Activated naive CD4-positive, alpha-beta T cell treated with anti-CD3 and anti-CD28 coated beads, Interleukin-2, amount 50 U/mL, for 16 hours (primary cell): Measurements from ENCODE around the gene PRDX2.

Experiments used
- DNase-seq: peaks from one replicate; pipeline ENCODE4 v3.0.0-alpha.2; 2020

The PRDX2 gene

GRCh38 chr19:12778905-12779161 is 22.8 kb downstream of the PRDX2 start:
- no peak for DNase-seq

- peak; percentile 48 for DNase-seq
Measured at GRCh38 chr19:12778017-12778904, 23.3 kb downstream of the PRDX2 start.

GRCh38 chr19:12777217-12778016 is 24.2 kb downstream of the PRDX2 start:
- DNase-seq, result peak; percentile 83

GRCh38 chr19:12774588-12775555 is 26.7 kb downstream of the PRDX2 start, which contains the start of gene HOOK2:
Gene HOOK2, minus strand, starts transcription at chr19:12775552. Its CDS starts 103 bp downstream, at chr19:12775449.
- peak; percentile 40 for DNase-seq

GRCh38 chr19:12773571-12773970 is 28.0 kb downstream of the PRDX2 start:
- DNase-seq, result no peak

GRCh38 chr19:12772323-12772722 is 29.3 kb downstream of the PRDX2 start:
- DNase-seq, result no peak

GRCh38 chr19:12770922-12771321 is 30.7 kb downstream of the PRDX2 start:
- no peak for DNase-seq

GRCh38 chr19:12769689-12770088 is 31.9 kb downstream of the PRDX2 start:
- DNase-seq, result peak; percentile 70

GRCh38 chr19:12767666-12768065 is 33.9 kb downstream of the PRDX2 start:
- no peak for DNase-seq

GRCh38 chr19:12767150-12767549 is 34.5 kb downstream of the PRDX2 start:
- no peak for DNase-seq

GRCh38 chr19:12766051-12766521 is 35.5 kb downstream of the PRDX2 start:
- no peak for DNase-seq

GRCh38 chr19:12764698-12765097 is 36.9 kb downstream of the PRDX2 start:
- DNase-seq, result no peak

GRCh38 chr19:12763100-12763499 is 38.5 kb downstream of the PRDX2 start:
- no peak for DNase-seq

- DNase-seq, result no peak
Measured at GRCh38 chr19:12759686-12760085, 41.9 kb downstream of the PRDX2 start.

- DNase-seq, result peak; percentile 67
Measured at GRCh38 chr19:12757544-12758274, 43.9 kb downstream of the PRDX2 start.

GRCh38 chr19:12756150-12756883 is 45.3 kb downstream of the PRDX2 start:
- no peak for DNase-seq

GRCh38 chr19:12754465-12755196 is 47.0 kb downstream of the PRDX2 start:
- no peak for DNase-seq

GRCh38 chr19:12752056-12752781 is 49.4 kb downstream of the PRDX2 start:
- no peak for DNase-seq

- no peak for DNase-seq
Measured at GRCh38 chr19:12751635-12752034, 50.0 kb downstream of the PRDX2 start, which contains the start of gene BEST2. Gene BEST2, plus strand, starts transcription at chr19:12751791. Its CDS starts 802 bp downstream, at chr19:12752593.

GRCh38 chr19:12750851-12751250 is 50.7 kb downstream of the PRDX2 start:
- no peak for DNase-seq
